Upper lobe of left lung (tissue), 4 donors: Measurements from ENCODE around the gene ARHGDIA.

Experiments
- CTCF ChIP-seq, 6 experiments: fragments of 450-650 bp in 4 of 6; fragments of 200-600 bp in 2 of 6; sonication (generic) in 2 of 6; IDR thresholded peaks; one replicate each; pipeline ENCODE4 v1.5.1; 2016 to 2019; ENCODE audit warnings: antibody characterized with exemption in 6 of 6
- EP300 ChIP-seq, 4 donors: sonication (generic); formaldehyde crosslinking; IDR thresholded peaks; one replicate each; pipeline ENCODE4 v1.5.1; 2017; ENCODE audit warnings: antibody characterized with exemption in 4 of 4, control low read depth in 2 of 4
- POLR2AphosphoS5 ChIP-seq, 2 donors: sonication (generic); formaldehyde crosslinking; IDR thresholded peaks; one replicate each; pipeline ENCODE4 v1.5.1; 2017; ENCODE audit warnings: antibody characterized with exemption in 2 of 2

GRCh38 chr17:81898885-81899284 is 27.7 kb upstream of the ARHGDIA start:
- TF ChIP-seq CTCF (IDR thresholded peaks at IDR 0.05), result no peak
- TF ChIP-seq POLR2AphosphoS5 (IDR thresholded peaks at IDR 0.05), result no peak
- no peak for TF ChIP-seq EP300 (IDR thresholded peaks at IDR 0.05)
